Central memory CD8-positive, alpha-beta T cell (primary cell): ENCODE data around the gene HIKESHI.

Source experiments
- ATAC-seq: fragments of 150-1000 bp; cut with Tn5 transposase; replicated peaks from 2 replicates; pipeline ENCODE4 v1.10.0; 2022; ENCODE audit warnings: mild to moderate bottlenecking, moderate FRiP score, moderate number of reproducible peaks; ENCODE audit not compliant: poor library complexity, severe bottlenecking; ENCODE audit errors: extremely low read depth
- DNase-seq, 2 donors: peaks; one replicate each; pipeline ENCODE4 v3.0.0; 2021; ENCODE audit warnings: low spot score in 2 of 2
- H3K27ac Mint-ChIP-seq: one replicate; pipeline ENCODE4 v1.8.0; 2022; ENCODE audit warnings: low read depth, mild to moderate bottlenecking, moderate library complexity, mixed read lengths
- H3K27me3 Mint-ChIP-seq: one replicate; pipeline ENCODE4 v1.8.0; 2022; ENCODE audit warnings: mixed read lengths
- H3K36me3 Mint-ChIP-seq: one replicate; pipeline ENCODE4 v1.8.0; 2022; ENCODE audit warnings: mild to moderate bottlenecking, moderate library complexity, mixed read lengths; ENCODE audit not compliant: insufficient read depth
- H3K4me1 Mint-ChIP-seq: one replicate; pipeline ENCODE4 v1.8.0; 2022; ENCODE audit warnings: mixed read lengths
- H3K4me3 Mint-ChIP-seq: one replicate; pipeline ENCODE4 v1.8.0; 2022; ENCODE audit warnings: mild to moderate bottlenecking, moderate library complexity, mixed read lengths
- H3K9me3 Mint-ChIP-seq: one replicate; pipeline ENCODE4 v1.8.0; 2022; ENCODE audit warnings: mixed read lengths

The HIKESHI gene

DNA sequence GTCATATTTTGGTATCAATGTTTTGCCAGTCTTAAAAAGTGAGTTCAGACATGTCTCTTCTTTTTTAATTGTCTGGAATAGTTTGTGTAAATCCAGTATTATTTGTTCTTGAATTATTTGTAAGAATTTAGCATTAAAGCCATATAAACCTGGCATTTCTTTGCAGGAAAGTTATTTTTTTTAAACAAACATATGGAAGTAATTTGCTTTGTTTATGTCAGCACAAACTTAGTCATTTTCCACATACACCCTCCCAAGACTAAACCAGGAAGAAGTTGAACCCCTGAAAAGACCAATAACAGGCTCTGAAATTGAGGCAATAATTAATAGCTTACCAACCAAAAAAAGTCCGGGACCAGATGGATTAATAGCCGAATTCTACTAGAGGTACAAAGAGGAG lies 63.5 kb downstream of the HIKESHI start:
- Mint-ChIP-seq H3K27ac (no peak overlapping the region), H3K9me3 (no peaks in the 10 kb centered on the region), H3K36me3 (no peaks in the 10 kb centered on the region), H3K27me3 (no peaks in the 10 kb centered on the region), H3K4me1 (no peaks in the 10 kb centered on the region), H3K4me3 (no peak overlapping the region)
- ATAC-seq (no peak), DNase-seq (no peak)

DNA sequence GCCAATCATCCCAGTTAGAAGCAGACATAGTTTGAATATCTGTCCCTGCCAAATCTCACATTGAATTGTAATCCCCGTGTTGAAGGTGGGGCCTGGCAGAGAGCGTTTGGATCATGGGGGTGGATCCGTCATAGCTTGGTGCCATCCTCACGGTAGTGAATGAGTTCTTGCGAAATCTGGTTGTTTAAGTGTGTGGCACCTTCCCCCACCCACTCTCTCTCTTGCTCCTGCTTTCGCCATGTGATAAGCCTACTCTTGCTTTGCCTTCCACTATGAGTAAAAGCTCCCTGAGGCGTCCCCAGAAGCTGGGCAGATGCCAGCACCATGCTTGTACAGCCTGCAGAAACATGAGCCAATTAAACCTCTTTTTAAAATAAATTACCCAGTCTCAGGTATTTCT lies 67.6 kb downstream of the HIKESHI start:
- no peaks in the 10 kb centered on the region for H3K4me1 Mint-ChIP-seq
- H3K27ac Mint-ChIP-seq, result no peak overlapping the region
- no peak overlapping the region for H3K4me3 Mint-ChIP-seq
- H3K27me3 Mint-ChIP-seq, result peaks cover 10% of the 10 kb centered on the region
- no peak for DNase-seq
- H3K9me3 Mint-ChIP-seq, result no peaks in the 10 kb centered on the region
- H3K36me3 Mint-ChIP-seq, result no peaks in the 10 kb centered on the region
- no peak for ATAC-seq

DNA sequence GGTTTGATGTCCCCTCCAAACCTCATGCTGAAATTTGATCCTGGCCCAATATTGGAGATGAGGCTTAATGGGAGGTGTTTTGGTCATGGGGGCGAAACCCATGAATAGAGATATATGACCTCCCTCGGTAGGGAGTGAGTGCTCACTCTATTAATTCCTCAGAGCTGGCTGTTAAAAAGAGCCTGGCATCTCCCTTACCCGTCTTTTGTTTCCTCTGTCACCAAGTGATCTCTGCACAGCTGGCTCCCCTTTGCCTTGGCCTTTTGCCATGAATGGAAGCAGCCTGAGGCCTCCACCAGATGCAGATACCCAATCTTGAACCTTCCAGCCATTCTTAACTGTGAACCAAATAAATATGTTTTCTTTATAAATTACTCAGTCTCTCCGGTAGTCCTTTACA lies 68.1 kb downstream of the HIKESHI start:
- H3K27ac Mint-ChIP-seq, result no peak overlapping the region
- peaks cover 15% of the 10 kb centered on the region for H3K27me3 Mint-ChIP-seq
- H3K36me3 Mint-ChIP-seq, result no peaks in the 10 kb centered on the region
- DNase-seq (no peak), ATAC-seq (no peak)
- H3K4me3 Mint-ChIP-seq, result no peak overlapping the region
- H3K4me1 Mint-ChIP-seq, result no peaks in the 10 kb centered on the region
- no peaks in the 10 kb centered on the region for H3K9me3 Mint-ChIP-seq

DNA sequence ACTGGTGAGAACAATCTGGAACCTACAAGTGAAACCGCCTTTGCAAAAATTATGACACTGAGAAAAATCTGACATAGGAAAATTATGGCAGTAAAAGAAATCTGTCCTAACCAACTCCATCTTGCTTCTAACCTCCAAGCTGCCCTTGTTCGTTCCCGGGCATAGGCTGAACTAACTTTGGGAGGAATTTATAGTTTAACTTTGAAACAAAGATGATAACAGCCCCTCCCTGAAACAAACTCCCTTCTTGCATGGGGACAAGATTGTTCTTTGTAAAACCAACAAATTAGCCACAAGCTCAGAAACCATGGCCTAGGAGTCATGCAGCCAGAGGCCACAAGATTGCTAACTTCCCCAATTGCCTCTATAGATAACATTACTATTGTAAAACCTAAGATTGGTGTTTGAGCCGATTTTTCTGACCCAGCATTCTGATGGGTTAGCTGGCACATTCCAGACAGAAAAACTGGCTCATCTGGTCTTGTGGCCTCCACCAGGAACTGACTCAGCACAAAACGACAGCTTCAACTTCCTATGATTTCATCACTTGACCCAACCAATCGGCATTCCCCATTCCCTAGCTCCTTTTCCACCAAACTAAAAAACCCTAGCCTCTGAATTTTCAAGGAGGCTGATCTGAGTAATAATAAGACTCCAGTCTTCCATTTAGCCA lies 69.0 kb downstream of the HIKESHI start:
- Mint-ChIP-seq H3K9me3 (no peaks in the 10 kb centered on the region), H3K27me3 (peaks cover 16% of the 10 kb centered on the region), H3K4me1 (no peaks in the 10 kb centered on the region), H3K4me3 (no peak overlapping the region), H3K36me3 (no peaks in the 10 kb centered on the region), H3K27ac (no peak overlapping the region)
- DNase-seq, result no peak
- no peak for ATAC-seq

DNA sequence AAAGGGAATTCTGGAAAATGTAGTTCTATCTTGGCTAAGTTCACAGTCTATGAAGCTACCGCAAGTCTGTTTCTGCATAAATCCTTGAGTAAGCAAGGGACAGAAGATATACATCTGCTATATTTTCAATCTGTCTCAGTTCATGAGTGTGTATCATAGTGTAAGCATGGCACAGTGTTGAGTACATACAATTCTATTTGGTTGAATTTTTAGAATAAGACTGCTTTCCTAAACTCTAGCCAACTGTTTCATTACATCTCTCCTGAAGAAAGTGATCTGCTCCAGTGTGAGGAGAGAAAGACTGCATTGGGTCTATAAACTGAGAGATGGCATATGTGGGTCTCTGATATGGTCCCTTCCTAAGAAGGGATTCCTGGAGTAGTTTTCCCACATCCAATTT lies 70.0 kb downstream of the HIKESHI start:
- no peaks in the 10 kb centered on the region for H3K9me3 Mint-ChIP-seq
- no peak overlapping the region for H3K4me3 Mint-ChIP-seq
- DNase-seq (no peak), ATAC-seq (no peak)
- peaks cover 16% of the 10 kb centered on the region for H3K27me3 Mint-ChIP-seq
- no peaks in the 10 kb centered on the region for H3K4me1 Mint-ChIP-seq
- no peak overlapping the region for H3K27ac Mint-ChIP-seq
- H3K36me3 Mint-ChIP-seq, result no peaks in the 10 kb centered on the region

DNA sequence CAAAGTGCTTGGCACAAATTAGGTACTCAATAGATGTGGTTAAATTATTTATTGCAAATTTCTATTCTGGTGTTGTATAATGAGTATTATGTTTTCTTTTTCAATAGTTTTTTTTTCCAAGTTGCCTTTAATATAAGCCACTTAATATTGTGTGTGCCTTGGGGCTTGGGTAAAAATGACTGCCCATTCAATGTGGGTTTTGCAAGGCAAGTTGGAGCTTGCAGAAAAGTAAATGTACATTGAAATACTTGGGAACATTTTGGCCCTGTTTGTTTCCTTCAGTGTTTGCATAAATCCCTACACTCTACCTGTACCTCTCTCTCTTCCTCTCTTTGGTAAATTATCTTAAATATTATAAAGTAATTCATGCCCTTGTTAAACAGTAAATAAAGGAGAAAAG lies 70.5 kb downstream of the HIKESHI start:
- H3K9me3 Mint-ChIP-seq, result no peaks in the 10 kb centered on the region
- no peak overlapping the region for H3K4me3 Mint-ChIP-seq
- no peak overlapping the region for H3K27ac Mint-ChIP-seq
- no peak for ATAC-seq
- H3K4me1 Mint-ChIP-seq, result no peaks in the 10 kb centered on the region
- no peaks in the 10 kb centered on the region for H3K36me3 Mint-ChIP-seq
- H3K27me3 Mint-ChIP-seq, result peaks cover 16% of the 10 kb centered on the region
- DNase-seq, result no peak

DNA sequence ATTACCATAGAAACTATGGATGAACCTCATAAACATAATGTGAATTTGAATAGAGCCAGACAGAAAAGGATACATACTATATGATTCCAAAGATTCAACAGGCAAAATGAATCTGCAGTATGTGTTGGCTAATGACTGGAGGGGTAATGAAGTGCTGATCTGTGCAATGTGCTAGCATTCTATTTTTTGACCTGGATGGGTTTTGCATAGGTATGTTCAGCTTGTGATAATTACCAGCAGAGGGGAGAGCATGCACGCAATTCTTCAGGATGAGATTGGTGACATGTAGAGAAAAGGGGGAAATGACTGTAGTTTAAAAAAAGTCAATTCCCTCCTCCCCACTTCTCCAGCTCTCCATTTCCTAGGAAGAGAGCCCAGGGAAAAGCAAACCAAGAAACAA lies 72.0 kb downstream of the HIKESHI start:
- no peak for ATAC-seq
- Mint-ChIP-seq H3K4me1 (no peaks in the 10 kb centered on the region), H3K4me3 (no peak overlapping the region), H3K27ac (no peak overlapping the region), H3K27me3 (peaks cover 16% of the 10 kb centered on the region), H3K36me3 (no peaks in the 10 kb centered on the region), H3K9me3 (no peaks in the 10 kb centered on the region)
- no peak for DNase-seq

DNA sequence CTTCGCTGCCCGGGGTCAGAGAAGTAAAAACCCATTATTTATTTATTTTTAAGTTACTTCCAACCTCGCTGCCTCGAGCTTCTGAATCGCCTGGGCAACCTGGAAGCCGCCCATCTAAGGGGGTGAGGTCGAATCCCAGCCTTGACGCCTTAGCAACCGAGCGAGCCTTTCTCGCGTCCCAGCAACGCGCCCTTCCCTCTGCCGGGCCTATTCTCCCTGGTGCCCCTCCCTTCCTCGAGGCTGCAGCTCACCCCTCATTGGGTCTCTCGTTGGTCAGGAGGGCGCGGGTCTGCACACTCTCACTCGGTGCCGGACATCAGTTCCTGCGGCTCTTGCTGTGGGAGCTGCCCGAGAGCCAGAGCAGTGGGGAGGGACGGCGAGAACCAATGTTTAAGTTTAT lies 72.5 kb downstream of the HIKESHI start, which contains the start of gene CCDC81:
TSS of gene CCDC81 (plus strand) at position 302 of the 400 bp plus-strand sequence. CDS start 277 bp downstream, outside the sequence.
- Mint-ChIP-seq H3K9me3 (no peaks in the 10 kb centered on the region), H3K4me1 (no peaks in the 10 kb centered on the region), H3K4me3 (no peak within 1 kb of the TSS), H3K27me3 (peaks cover 16% of the 10 kb centered on the region), H3K36me3 (no peaks in the 10 kb centered on the region), H3K27ac (no peak within 1 kb of the TSS)
- no peak for DNase-seq
- no peak for ATAC-seq

DNA sequence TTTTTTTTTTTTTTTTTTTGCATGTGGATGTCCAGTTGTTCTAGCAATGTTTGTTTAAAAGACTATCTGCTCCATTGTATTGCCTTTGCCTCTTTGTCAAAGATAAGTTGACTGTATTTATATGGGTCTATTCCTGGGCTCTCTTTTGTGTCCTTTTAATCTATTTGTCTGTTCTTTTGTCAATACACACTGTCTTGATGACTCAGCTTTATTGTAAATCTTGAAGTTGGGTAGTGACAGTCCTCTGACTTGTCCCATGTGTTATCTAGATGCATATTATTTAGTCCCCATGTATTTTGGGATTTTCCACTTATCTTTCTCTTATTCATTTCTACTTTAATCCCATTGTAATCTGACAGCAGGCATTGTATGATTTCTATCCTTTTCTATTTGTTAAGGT lies 75.9 kb downstream of the HIKESHI start:
- DNase-seq, result no peak
- ATAC-seq, result no peak
- H3K4me3 Mint-ChIP-seq, result no peak overlapping the region
- no peaks in the 10 kb centered on the region for H3K36me3 Mint-ChIP-seq
- no peak overlapping the region for H3K27ac Mint-ChIP-seq
- peaks cover 16% of the 10 kb centered on the region for H3K27me3 Mint-ChIP-seq
- H3K9me3 Mint-ChIP-seq, result no peaks in the 10 kb centered on the region
- no peaks in the 10 kb centered on the region for H3K4me1 Mint-ChIP-seq

DNA sequence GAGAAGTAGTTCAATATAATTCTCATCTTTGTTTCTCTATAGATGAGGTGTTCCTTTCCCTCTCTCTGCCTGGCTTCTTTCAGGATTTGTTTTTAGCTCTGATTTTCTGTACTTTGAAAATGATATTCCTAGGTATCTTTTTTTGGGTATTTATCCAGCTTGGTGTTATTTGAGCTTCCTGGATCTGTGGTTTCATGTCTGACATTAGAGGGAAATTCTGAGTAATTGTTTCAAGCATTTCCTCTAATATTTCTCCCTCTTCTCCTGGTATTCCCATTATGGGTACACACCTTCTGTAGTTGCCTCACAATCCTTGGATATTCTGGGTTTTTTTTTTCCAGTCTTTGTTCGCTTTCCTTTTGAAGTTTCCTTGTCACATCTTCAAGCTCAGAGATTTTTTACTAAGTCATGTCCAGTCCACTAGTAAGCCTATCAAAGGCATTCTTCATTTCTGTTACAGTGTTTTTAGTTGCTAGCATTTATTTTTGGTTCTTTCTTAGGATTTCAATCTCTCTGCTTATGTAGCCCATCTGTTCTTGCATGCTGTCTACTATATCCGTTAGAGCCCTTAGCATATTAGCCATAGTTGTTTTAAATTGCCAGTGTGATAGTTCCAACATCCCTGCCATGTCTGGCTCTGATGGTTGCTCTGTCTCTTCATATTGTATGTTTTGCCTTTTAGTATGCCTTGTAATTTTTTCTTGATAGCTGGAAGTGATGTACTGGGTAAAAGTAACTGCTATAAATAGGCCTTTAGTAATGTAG lies 78.4 kb downstream of the HIKESHI start:
- no peak for DNase-seq
- ATAC-seq, result no peak
- H3K9me3 Mint-ChIP-seq, result no peaks in the 10 kb centered on the region
- H3K4me1 Mint-ChIP-seq, result no peaks in the 10 kb centered on the region
- H3K4me3 Mint-ChIP-seq, result no peak overlapping the region
- H3K36me3 Mint-ChIP-seq, result no peaks in the 10 kb centered on the region
- no peak overlapping the region for H3K27ac Mint-ChIP-seq
- H3K27me3 Mint-ChIP-seq, result no peaks in the 10 kb centered on the region

DNA sequence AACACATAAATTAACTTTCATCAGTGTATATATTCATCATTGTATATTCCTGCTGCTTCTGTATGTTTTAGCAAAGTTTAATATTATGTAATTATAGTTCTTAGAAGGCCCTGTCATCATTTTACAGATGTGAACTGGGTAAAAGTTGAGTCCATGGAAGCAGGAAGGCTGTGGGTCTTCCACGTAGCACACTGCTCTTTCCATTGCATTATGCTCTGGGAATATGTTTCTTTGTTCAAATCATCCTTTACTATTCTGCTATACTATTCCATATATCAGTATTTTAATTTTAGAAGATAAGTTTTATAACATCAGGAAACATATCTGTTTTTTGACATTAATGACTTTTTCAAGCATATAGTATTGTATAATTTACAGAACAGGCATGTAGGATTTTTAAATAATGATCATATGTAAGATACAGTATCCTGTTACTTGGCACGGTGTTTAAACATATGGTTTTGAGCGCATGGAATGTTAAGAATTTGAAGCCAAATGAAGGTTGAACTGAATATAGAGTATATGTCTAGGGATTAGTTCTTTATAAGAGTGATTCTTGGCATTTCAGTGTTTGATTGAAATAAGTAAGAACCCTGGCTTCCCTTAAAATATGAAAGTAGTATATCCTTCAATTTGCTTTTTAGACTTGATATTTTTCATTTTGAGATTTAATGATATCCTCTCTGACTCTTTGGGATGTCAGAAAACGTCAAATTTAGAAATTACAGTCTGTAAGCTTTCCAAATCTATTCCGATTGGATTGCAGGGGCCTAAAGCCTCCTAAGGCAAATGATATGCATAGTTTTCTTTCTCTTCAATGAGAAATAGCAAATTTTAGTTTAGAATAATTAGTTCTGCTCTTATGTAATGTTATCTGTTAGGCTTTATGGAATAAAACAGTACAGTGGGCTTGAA lies 81.3 kb downstream of the HIKESHI start:
- Mint-ChIP-seq H3K27ac (no peak overlapping the region), H3K4me3 (no peak overlapping the region), H3K4me1 (no peaks in the 10 kb centered on the region), H3K9me3 (no peaks in the 10 kb centered on the region), H3K27me3 (no peaks in the 10 kb centered on the region), H3K36me3 (no peaks in the 10 kb centered on the region)
- ATAC-seq, result no peak
- DNase-seq, result no peak

DNA sequence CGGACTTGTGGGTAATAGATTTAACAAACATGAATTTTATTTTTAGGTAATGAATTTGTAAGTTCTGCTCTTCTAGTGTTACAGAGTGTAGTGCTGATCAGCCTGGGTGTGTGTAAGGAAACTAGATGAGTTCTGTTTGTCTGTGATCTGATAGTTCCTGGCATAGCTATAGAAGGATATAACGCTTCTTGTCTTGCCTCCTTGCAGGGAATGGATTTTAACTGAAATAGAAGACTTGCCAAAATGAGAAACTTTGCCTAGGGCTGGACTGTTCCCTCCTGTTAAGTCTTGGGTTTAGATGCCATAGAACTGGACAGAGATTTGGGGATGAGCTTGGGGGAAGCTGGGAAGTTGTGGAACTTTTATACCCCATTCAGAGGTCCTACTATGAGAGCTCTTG lies 84.2 kb downstream of the HIKESHI start:
- no peak overlapping the region for H3K27ac Mint-ChIP-seq
- no peak for ATAC-seq

More for the DNA sequence above, 84.2 kb downstream of the HIKESHI start:
- H3K36me3 Mint-ChIP-seq, result no peaks in the 10 kb centered on the region
- H3K4me3 Mint-ChIP-seq, result no peak overlapping the region
- no peak for DNase-seq
- H3K27me3 Mint-ChIP-seq, result no peaks in the 10 kb centered on the region
- H3K9me3 Mint-ChIP-seq, result no peaks in the 10 kb centered on the region
- no peaks in the 10 kb centered on the region for H3K4me1 Mint-ChIP-seq
